ENCODE results near the gene CNTN4.

GRCh38 chr3:2826036-2826435, 727.4 kb downstream of the CNTN4 start:
- TF ChIP-seq EZH2 (IDR thresholded peaks at IDR 0.05; ENCODE audit: borderline replicate concordance, low read length): no peak
- no peak for TF ChIP-seq CTCF (IDR thresholded peaks at IDR 0.05; ENCODE audit: low read length)
